ENCODE results near the gene MZF1. TPM values are rescaled to one million over a fixed set of nuclear protein-coding genes. Genes with fewer than 3 reads are reported as not detected.

Gene MZF1
- total RNA-seq, 2 experiments from 2014 or later, result 20.0 to 20.6 TPM

DNA sequence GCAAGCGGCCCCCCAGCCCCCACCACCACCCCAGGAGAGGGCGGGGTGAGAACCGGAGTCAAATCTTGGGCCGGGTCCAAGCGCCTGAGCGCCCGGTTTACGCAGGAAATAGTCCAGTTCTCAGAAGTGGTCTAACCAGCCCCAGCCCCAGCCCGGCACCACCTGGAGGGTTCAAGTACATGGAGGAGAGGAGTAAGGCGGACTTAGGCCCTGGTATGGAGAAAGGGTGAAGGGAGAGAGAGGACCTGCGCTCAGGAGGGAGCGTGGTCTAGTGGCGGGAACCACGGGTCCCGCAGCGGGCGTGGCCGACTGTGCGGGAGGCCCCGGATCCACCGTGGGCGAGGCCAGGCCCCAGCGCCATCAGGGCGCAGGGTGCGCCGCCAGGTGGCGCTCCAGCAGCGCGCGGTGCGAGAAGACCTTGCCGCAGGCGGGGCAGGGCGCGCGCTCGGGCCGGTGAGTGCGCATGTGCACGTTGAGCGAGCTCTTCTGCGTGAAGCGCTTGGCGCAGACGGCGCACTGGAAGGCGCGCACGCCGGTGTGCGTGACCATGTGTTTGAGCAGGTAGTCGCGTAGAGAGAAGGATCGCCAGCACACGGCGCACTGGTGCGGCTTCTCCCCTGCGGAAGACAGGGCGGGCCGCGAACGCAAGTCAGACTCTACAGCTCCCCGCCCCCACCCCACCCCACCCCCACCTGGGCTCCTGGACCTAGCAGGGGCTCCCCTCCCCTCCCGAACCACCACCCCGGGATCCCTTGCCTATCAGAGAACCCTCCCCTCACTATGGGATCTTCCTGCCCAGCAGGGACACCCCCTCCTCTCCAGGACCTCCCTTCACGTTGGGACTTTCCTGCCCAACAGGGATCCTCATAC lies 59.2 kb downstream of the MZF1 start:
- peak; percentile 96 for ATAC-seq
- peaks cover 45% of the 10 kb centered on the region for H3K4me1 Mint-ChIP-seq (ENCODE audit: low read depth)
- POLR2A ChIA-PET, result interaction anchor here (0.6 to 2.4 kb wide), 7 partner anchors 9 to 53 kb away, joined by 3 to 11 read pairs (median 3); partner anchors contain the start of gene CHMP2A
- peaks cover 24% of the 10 kb centered on the region for H3K36me3 Mint-ChIP-seq (ENCODE audit: low read depth)
- peak overlapping the region; percentile 88 for H3K27ac Mint-ChIP-seq
- CTCF ChIA-PET, result interaction anchor here (0.6 to 2.1 kb wide), 28 partner anchors 11 to 332 kb away, joined by 3 to 46 read pairs (median 4); partner anchors contain the start of genes CHMP2A, TRIM28, ZNF446 and ZNF497
- DNase-seq, result peak; percentile 97
- H3K4me3 Mint-ChIP-seq, result peak overlapping the region; percentile 78
- H3K27me3 Mint-ChIP-seq (ENCODE audit: low read depth), result no peaks in the 10 kb centered on the region
- no peaks in the 10 kb centered on the region for H3K9me3 Mint-ChIP-seq (ENCODE audit: insufficient read depth)

GRCh38 chr19:58513213-58513693 lies 59.9 kb downstream of the MZF1 start:
- no peaks in the 10 kb centered on the region for H3K27me3 Mint-ChIP-seq (ENCODE audit: low read depth)
- ChIA-PET CTCF (interaction anchor here (1.0 to 2.1 kb wide), 17 partner anchors 10 to 331 kb away, joined by 3 to 46 read pairs (median 5); partner anchors contain the start of genes CHMP2A, TRIM28 and ZNF446), POLR2A (interaction anchor here (0.6 to 2.4 kb wide), 6 partner anchors 8 to 54 kb away, joined by 3 to 11 read pairs (median 4); partner anchors contain the start of gene CHMP2A)
- H3K4me3 Mint-ChIP-seq, result peak overlapping the region; percentile 78
- H3K4me1 Mint-ChIP-seq (ENCODE audit: low read depth), result peaks cover 39% of the 10 kb centered on the region
- H3K36me3 Mint-ChIP-seq (ENCODE audit: low read depth), result peaks cover 21% of the 10 kb centered on the region
- H3K27ac Mint-ChIP-seq, result peak overlapping the region; percentile 88
- ATAC-seq, result no peak
- DNase-seq, result no peak
- H3K9me3 Mint-ChIP-seq (ENCODE audit: insufficient read depth), result no peaks in the 10 kb centered on the region

Small RNA genes within 50 kb of the gene (microRNA-seq; reads per million reads assigned to microRNA genes)
- 2.9 reads per million for gene MIR6807

Other genes with a start within 250 kb of the MZF1 start
- gene ZSCAN22, start 246.3 kb downstream of the MZF1 start, total RNA-seq, result 1 to 10 TPM; 4.8 to 5.2 TPM
- 10 to 100 TPM; 14.9 to 17.5 TPM for gene A1BG, start 219.8 kb downstream of the MZF1 start, total RNA-seq
- 1 to 10 TPM; 1.5 to 1.7 TPM for gene ZNF497, start 210.6 kb downstream of the MZF1 start, total RNA-seq
- 1 to 10 TPM; 1.3 to 1.5 TPM for gene ZNF837, start 192.3 kb downstream of the MZF1 start, total RNA-seq
- gene RPS5, start 186.1 kb downstream of the MZF1 start, total RNA-seq, result 1,000 to 10,000 TPM; 1,111 to 1,173 TPM
- under 1 TPM; 0.84 to 0.99 TPM for gene RNF225, start 177.7 kb downstream of the MZF1 start, total RNA-seq
- gene ZNF584, start 164.7 kb downstream of the MZF1 start, total RNA-seq, result 10 to 100 TPM in 1 of 2 experiments, 1 to 10 TPM in 1; 9.4 to 11.5 TPM
- gene ZNF132, start 133.2 kb downstream of the MZF1 start, total RNA-seq, result 1 to 10 TPM; 5.1 to 6.0 TPM
- 10 to 100 TPM; 10.6 to 12.5 TPM for gene ZNF324B, start 121.7 kb downstream of the MZF1 start, total RNA-seq
- gene ZNF324, start 106.3 kb downstream of the MZF1 start, total RNA-seq, result 10 to 100 TPM; 13.8 to 15.8 TPM
- gene ZNF446, start 97.0 kb downstream of the MZF1 start, total RNA-seq, result 1 to 10 TPM; 6.9 to 7.8 TPM
- 10 to 100 TPM; 12.2 to 14.4 TPM for gene SLC27A5, start 61.3 kb downstream of the MZF1 start, total RNA-seq
- 10 to 100 TPM; 13.9 to 16.7 TPM for gene ZBTB45, start 53.5 kb downstream of the MZF1 start, total RNA-seq
- 100 to 1,000 TPM; 476 to 528 TPM for gene TRIM28, start 29.3 kb downstream of the MZF1 start, total RNA-seq
- 100 to 1,000 TPM; 108 to 114 TPM for gene CHMP2A, start 18.2 kb downstream of the MZF1 start, total RNA-seq
- 10 to 100 TPM; 80.7 to 94.1 TPM for gene UBE2M, start 14.7 kb downstream of the MZF1 start, total RNA-seq